ENCODE results near the gene TINCR.
"Not testable (repeated sequence)": the region's sequence is repeated elsewhere in the genome, so short reads cannot be mapped to it uniquely, and the experiment has no call there.

The TINCR gene

GRCh38 chr19:5558101-5558621 lies 9.6 kb downstream of the TINCR start:
- no peak for DNase-seq

- no peak for DNase-seq
These were observed 10.1 kb downstream of the TINCR start for GRCh38 chr19:5557691-5558090.

GRCh38 chr19:5554828-5555227 lies 12.9 kb downstream of the TINCR start:
- no peak for DNase-seq

- no peak for DNase-seq
These were observed 13.9 kb downstream of the TINCR start for GRCh38 chr19:5553892-5554291.

GRCh38 chr19:5547881-5548280 lies 19.9 kb downstream of the TINCR start:
- peak in 1 of 2 donors; percentile 5 for DNase-seq

- DNase-seq: no peak
These were observed 21.8 kb downstream of the TINCR start for GRCh38 chr19:5545984-5546383.

- no peak for DNase-seq
These were observed 22.7 kb downstream of the TINCR start for GRCh38 chr19:5545051-5545450.

GRCh38 chr19:5542665-5543064 lies 25.1 kb downstream of the TINCR start:
- DNase-seq: no peak

- no peak for DNase-seq
These were observed 26.3 kb downstream of the TINCR start for GRCh38 chr19:5541456-5541855.

GRCh38 chr19:5540208-5540607 lies 27.5 kb downstream of the TINCR start:
- no peak for DNase-seq

- no peak for DNase-seq
These were observed 29.9 kb downstream of the TINCR start for GRCh38 chr19:5537870-5538269.

GRCh38 chr19:5536982-5537579 lies 30.7 kb downstream of the TINCR start:
- DNase-seq: not testable (repeated sequence)

GRCh38 chr19:5536337-5536894 lies 31.3 kb downstream of the TINCR start:
- DNase-seq: peak in 1 of 2 donors; percentile 20

GRCh38 chr19:5534787-5535586 lies 32.8 kb downstream of the TINCR start:
- DNase-seq: no peak

- no peak for DNase-seq
These were observed 34.5 kb downstream of the TINCR start for GRCh38 chr19:5533257-5533656.

GRCh38 chr19:5530701-5531100 lies 37.1 kb downstream of the TINCR start:
- no peak for DNase-seq

GRCh38 chr19:5526691-5527090 lies 41.1 kb downstream of the TINCR start:
- no peak for DNase-seq

- DNase-seq: no peak
These were observed 43.7 kb downstream of the TINCR start for GRCh38 chr19:5524081-5524480.

GRCh38 chr19:5522106-5522505 lies 45.6 kb downstream of the TINCR start:
- DNase-seq: no peak

GRCh38 chr19:5520501-5520900 lies 47.3 kb downstream of the TINCR start:
- DNase-seq: no peak

GRCh38 chr19:5519076-5519475 lies 48.7 kb downstream of the TINCR start:
- no peak for DNase-seq

GRCh38 chr19:5515737-5516136 lies 52.0 kb downstream of the TINCR start:
- no peak for DNase-seq

GRCh38 chr19:5514001-5514400 lies 53.8 kb downstream of the TINCR start:
- DNase-seq: no peak

- no peak for DNase-seq
These were observed 55.0 kb downstream of the TINCR start for GRCh38 chr19:5512715-5513114.
